Gastroesophageal sphincter (tissue), 3 donors: Measurements from ENCODE around the gene SERINC2.

Experiments used
- CTCF ChIP-seq, 4 experiments: fragments of 200-600 bp in 2 of 4; fragments of 450-650 bp in 2 of 4; sonication (generic) in 1 of 4; IDR thresholded peaks; one replicate each; pipeline ENCODE4 v1.5.1; 2017 to 2019; ENCODE audit warnings: antibody characterized with exemption in 4 of 4, mild to moderate bottlenecking in 2 of 4, moderate library complexity in 2 of 4
- EP300 ChIP-seq: sonication (generic); formaldehyde crosslinking; IDR thresholded peaks from one replicate; pipeline ENCODE4 v1.6.1; 2017; ENCODE audit warnings: antibody characterized with exemption, mild to moderate bottlenecking

- TF ChIP-seq CTCF (IDR thresholded peaks at IDR 0.05) (no peak), EP300 (no peak)
These were observed 35.0 kb upstream of the SERINC2 start for GRCh38 chr1:31378001-31378400.
